Liver (tissue), 3 donors: ENCODE data around the gene ZNF766.

Source experiments
- ATF3 ChIP-seq: IDR thresholded peaks from 2 replicates; pipeline ENCODE4 v1.6.1; 2016; ENCODE audit warnings: antibody characterized with exemption
- CTCF ChIP-seq: fragments of 150-350 bp; IDR thresholded peaks from 2 replicates; pipeline ENCODE4 v1.5.1; 2017; ENCODE audit warnings: improper control_type of control experiment, low read depth, low read length; ENCODE audit not compliant: missing input control
- EGR1 ChIP-seq, 2 donors: IDR thresholded peaks; 2 replicates each; pipeline ENCODE4 v1.6.1; 2016 to 2018; ENCODE audit warnings: antibody characterized with exemption in 2 of 2, low read depth in 2 of 2
- GABPA ChIP-seq, 2 donors: IDR thresholded peaks in 1 of 2; conservative IDR thresholded peaks in 1 of 2; 2 replicates each; pipeline ENCODE4 v1.6.1; 2016; ENCODE audit warnings: antibody characterized with exemption in 2 of 2, mild to moderate bottlenecking in 1 of 2, moderate library complexity in 1 of 2
- HNF4G ChIP-seq: IDR thresholded peaks from 2 replicates; pipeline ENCODE4 v1.6.1; 2016; ENCODE audit warnings: antibody characterized with exemption
- JUND ChIP-seq, 2 donors: IDR thresholded peaks; 2 replicates each; pipeline ENCODE4 v1.6.1; 2016; ENCODE audit warnings: antibody characterized with exemption in 2 of 2
- MAX ChIP-seq: IDR thresholded peaks from 2 replicates; pipeline ENCODE4 v1.6.1; 2016; ENCODE audit warnings: antibody characterized with exemption
- RAD21 ChIP-seq, 2 donors: IDR thresholded peaks; 2 replicates each; pipeline ENCODE4 v1.6.1; 2016; ENCODE audit warnings: antibody characterized with exemption in 2 of 2, mild to moderate bottlenecking in 2 of 2
- REST ChIP-seq: IDR thresholded peaks from 2 replicates; pipeline ENCODE4 v1.6.1; 2016; ENCODE audit warnings: antibody characterized with exemption, mild to moderate bottlenecking
- RXRA ChIP-seq, 2 donors: IDR thresholded peaks; 2 replicates each; pipeline ENCODE4 v1.6.1; 2017 to 2018; ENCODE audit warnings: antibody characterized with exemption in 2 of 2, mild to moderate bottlenecking in 1 of 2
- SP1 ChIP-seq: IDR thresholded peaks from 2 replicates; pipeline ENCODE4 v1.6.1; 2018; ENCODE audit warnings: antibody characterized with exemption, mild to moderate bottlenecking
- TAF1 ChIP-seq: conservative IDR thresholded peaks from 2 replicates; pipeline ENCODE4 v1.6.1; 2016; ENCODE audit warnings: antibody characterized with exemption, mild to moderate bottlenecking
- YY1 ChIP-seq: IDR thresholded peaks from 2 replicates; pipeline ENCODE4 v1.6.1; 2016; ENCODE audit warnings: antibody characterized with exemption, mild to moderate bottlenecking
- ZBTB33 ChIP-seq: IDR thresholded peaks from 2 replicates; pipeline ENCODE4 v1.6.1; 2016; ENCODE audit warnings: antibody characterized with exemption
- donor health status: healthy.
- donor health status: healthy.

GRCh38 chr19:52219611-52220010 lies 49.8 kb upstream of the ZNF766 start:
- no peak for TF ChIP-seq CTCF
- TF ChIP-seq GABPA (IDR thresholded peaks at IDR 0.05 in 1 of 2, conservative IDR thresholded peaks at IDR 0.05 in 1 of 2), result no peak
- no peak for TF ChIP-seq MAX
- TF ChIP-seq TAF1, result no peak
- no peak for TF ChIP-seq JUND (IDR thresholded peaks at IDR 0.05)
- TF ChIP-seq EGR1 (IDR thresholded peaks at IDR 0.05; ENCODE audit: low read depth in 2 of 2), result no peak
- TF ChIP-seq RAD21 (IDR thresholded peaks at IDR 0.05), result no peak
- TF ChIP-seq REST, result no peak
- no peak for TF ChIP-seq ATF3
- no peak for TF ChIP-seq SP1
- no peak for TF ChIP-seq YY1
- TF ChIP-seq HNF4G, result no peak
- no peak for TF ChIP-seq RXRA (IDR thresholded peaks at IDR 0.05)
- no peak for TF ChIP-seq ZBTB33
